ENCODE measurements around the gene KLHL21.
"Not testable (repeated sequence)": the region's sequence is repeated elsewhere in the genome, so short reads cannot be mapped to it uniquely, and the experiment has no call there.

KLHL21 gene

GRCh38 chr1:6602669-6603237, at the start of gene KLHL21:
TSS of gene KLHL21 (minus strand) at chr1:6602869. CDS start at chr1:6602817, 52 bp downstream.
- DNase-seq, result peak; percentile 73

GRCh38 chr1:6651909-6652308, 49.2 kb upstream of the KLHL21 start:
- DNase-seq, result no peak

- DNase-seq, result no peak
These were observed 45.9 kb upstream of the KLHL21 start for GRCh38 chr1:6648556-6648955.

- no peak for DNase-seq
These were observed 44.0 kb upstream of the KLHL21 start for GRCh38 chr1:6646499-6647148.

GRCh38 chr1:6645018-6645417, 42.3 kb upstream of the KLHL21 start:
- no peak for DNase-seq

- not testable (repeated sequence) for DNase-seq
These were observed 38.2 kb upstream of the KLHL21 start for GRCh38 chr1:6640867-6641266.

- no peak for DNase-seq
These were observed 35.6 kb upstream of the KLHL21 start for GRCh38 chr1:6638226-6638625.

GRCh38 chr1:6637770-6638169, 35.1 kb upstream of the KLHL21 start:
- no peak for DNase-seq

GRCh38 chr1:6636778-6637177, 34.1 kb upstream of the KLHL21 start:
- not testable (repeated sequence) for DNase-seq

- no peak for DNase-seq
These were observed 33.5 kb upstream of the KLHL21 start for GRCh38 chr1:6635910-6636760.

- DNase-seq, result no peak
These were observed 32.7 kb upstream of the KLHL21 start for GRCh38 chr1:6635161-6635909.

- no peak for DNase-seq
These were observed 31.8 kb upstream of the KLHL21 start for GRCh38 chr1:6634371-6635052.

- no peak for DNase-seq
These were observed 30.2 kb upstream of the KLHL21 start for GRCh38 chr1:6632588-6633514.

GRCh38 chr1:6631058-6631457, 28.4 kb upstream of the KLHL21 start:
- no peak for DNase-seq

GRCh38 chr1:6630027-6630426, 27.4 kb upstream of the KLHL21 start:
- no peak for DNase-seq

- no peak for DNase-seq
These were observed 26.4 kb upstream of the KLHL21 start for GRCh38 chr1:6628971-6629479.

- DNase-seq, result no peak
These were observed 25.3 kb upstream of the KLHL21 start for GRCh38 chr1:6627841-6628545.

GRCh38 chr1:6627031-6627430, 24.4 kb upstream of the KLHL21 start:
- no peak for DNase-seq

- DNase-seq, result no peak
These were observed 23.0 kb upstream of the KLHL21 start for GRCh38 chr1:6625584-6626149.

Measured in NK-92 treated with Interleukin-12 subunit alpha and Interleukin-12 subunit beta, amount 100 ng/mL, for 24 hours (cell line).